Smooth muscle cell (in vitro differentiated cells): ENCODE results near the gene KLRB1. TPM values are rescaled to one million over a fixed set of nuclear protein-coding genes. Genes with fewer than 3 reads are reported as not detected.
"Not testable (repeated sequence)": the region's sequence is repeated elsewhere in the genome, so short reads cannot be mapped to it uniquely, and the experiment has no call there.

Source experiments
- DNase-seq: peaks from one replicate; lab custom pipeline; 2025; ENCODE audit not compliant: unreplicated experiment; lab: John Stamatoyannopoulos, UW
- H2AFZ ChIP-seq: fragments of 200-600 bp; sonication (generic); 2 replicates; pipeline ENCODE4 v1.6.0; 2016; ENCODE audit warnings: antibody characterized with exemption, low read depth, mild to moderate bottlenecking
- H3F3A ChIP-seq: fragments of 200-600 bp; sonication (generic); 2 replicates; pipeline ENCODE4 v1.6.0; 2017; ENCODE audit warnings: antibody characterized with exemption, low read depth
- H3K27ac ChIP-seq: fragments of 200-600 bp; sonication (generic); 2 replicates; pipeline ENCODE4 v1.5.1; 2016; ENCODE audit warnings: low read depth, mild to moderate bottlenecking
- H3K27me3 ChIP-seq: fragments of 200-600 bp; sonication (generic); 2 replicates; pipeline ENCODE4 v1.6.1; 2016; ENCODE audit warnings: low read depth, mild to moderate bottlenecking
- H3K36me3 ChIP-seq: fragments of 200-600 bp; sonication (generic); 2 replicates; pipeline ENCODE4 v1.5.1; 2016; ENCODE audit warnings: low read depth
- H3K4me1 ChIP-seq: fragments of 200-600 bp; sonication (generic); 2 replicates; pipeline ENCODE4 v1.5.1; 2016; ENCODE audit warnings: low read depth
- H3K4me2 ChIP-seq: fragments of 200-600 bp; sonication (generic); 2 replicates; pipeline ENCODE4 v1.6.0; 2016; ENCODE audit warnings: mild to moderate bottlenecking
- H3K4me3 ChIP-seq: fragments of 200-600 bp; sonication (generic); 2 replicates; pipeline ENCODE4 v1.5.1; 2016; ENCODE audit warnings: mild to moderate bottlenecking
- H3K79me2 ChIP-seq: fragments of 200-600 bp; sonication (generic); 2 replicates; pipeline ENCODE4 v1.6.0; 2016; ENCODE audit warnings: low read depth, mild to moderate bottlenecking
- H3K9ac ChIP-seq: fragments of 200-600 bp; sonication (generic); 2 replicates; pipeline ENCODE4 v1.6.0; 2016; ENCODE audit warnings: low read depth
- H3K9me3 ChIP-seq: fragments of 200-600 bp; sonication (generic); replicated peaks from 2 replicates; pipeline ENCODE4 v1.5.1; 2016; ENCODE audit warnings: low read depth
- H4K20me1 ChIP-seq: fragments of 200-600 bp; sonication (generic); 2 replicates; pipeline ENCODE4 v1.6.0; 2016; ENCODE audit warnings: low read depth
- WGBS: methylation state at CpG from one replicate; pipeline ENCODE4 v1.1.7; 2016; ENCODE audit warnings: low lambda C conversion rate; 5-methylcytosine and 5-hydroxymethylcytosine counted together
- polyA plus RNA-seq: library from polyadenylated mRNA; unstranded; fragments of >200 nt; fragmentation: Nextera tagmentation; extraction: Ambion mirVana; gene quantifications from 2 replicates; pipeline ENCODE4 v1.2.1, GENCODE V29; 2016
- total RNA-seq: library from RNA; depleted of rRNA; stranded (reverse); fragments of >200 nt; gene quantifications from 2 replicates; pipeline ENCODE4 v1.2.3, GENCODE V29; 2014
- TF ChIP-seq, protein P1 (sequence below): fragments of 200-600 bp; sonication (generic); IDR thresholded peaks from 2 replicates; pipeline ENCODE4 v1.5.1; 2017; ENCODE audit warnings: borderline replicate concordance, mild to moderate bottlenecking, antibody characterized with exemption; ENCODE audit not compliant: insufficient read depth, poor library complexity, severe bottlenecking

KLRB1 gene
- total and polyA plus RNA-seq, 2 experiments from 2014 or later: not detected

DNA sequence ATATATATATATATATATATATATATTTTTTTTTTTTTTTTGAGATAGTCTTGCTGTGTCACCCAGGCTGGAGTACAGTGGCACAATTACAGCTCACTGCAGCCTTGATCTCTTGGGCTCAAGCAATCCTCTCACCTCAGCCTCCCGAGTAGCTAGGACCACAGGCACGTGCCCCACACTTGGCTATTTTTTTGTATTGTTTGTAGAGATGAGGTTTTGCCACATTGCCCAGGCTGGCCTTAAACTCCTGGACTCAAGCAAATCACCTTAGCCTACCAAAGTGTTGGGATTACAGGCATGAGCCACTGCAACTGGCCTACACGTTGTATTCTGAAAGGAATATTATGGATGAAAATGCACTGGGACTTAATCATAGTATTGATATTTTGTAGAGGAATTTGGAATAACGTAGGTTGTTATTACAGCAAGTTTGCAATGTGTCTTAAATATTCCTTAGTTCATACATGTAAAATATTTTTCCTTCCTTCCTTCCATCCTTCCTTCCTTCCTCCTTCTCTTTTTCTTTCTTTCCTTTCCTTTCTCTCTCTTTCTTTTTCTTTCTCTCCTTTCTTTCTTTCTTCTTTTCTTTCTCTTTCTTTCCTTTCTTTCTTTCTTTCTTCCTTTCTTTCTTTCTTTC is 862 bp downstream of the KLRB1 start:
- no peaks in the 10 kb centered on the region for H4K20me1 ChIP-seq
- no peak overlapping the region for H3K4me2 ChIP-seq
- no peak overlapping the region for H3K27ac ChIP-seq
- H2AFZ ChIP-seq: no peak overlapping the region
- no peak for DNase-seq
- no peaks in the 10 kb centered on the region for H3K4me1 ChIP-seq
- H3K4me3 ChIP-seq: no peak overlapping the region
- H3K79me2 ChIP-seq: no peaks in the 10 kb centered on the region
- no peaks in the 10 kb centered on the region for H3K9me3 ChIP-seq
- no peaks in the 10 kb centered on the region for H3K36me3 ChIP-seq
- no peaks in the 10 kb centered on the region for H3F3A ChIP-seq
- TF ChIP-seq, protein P1, sequence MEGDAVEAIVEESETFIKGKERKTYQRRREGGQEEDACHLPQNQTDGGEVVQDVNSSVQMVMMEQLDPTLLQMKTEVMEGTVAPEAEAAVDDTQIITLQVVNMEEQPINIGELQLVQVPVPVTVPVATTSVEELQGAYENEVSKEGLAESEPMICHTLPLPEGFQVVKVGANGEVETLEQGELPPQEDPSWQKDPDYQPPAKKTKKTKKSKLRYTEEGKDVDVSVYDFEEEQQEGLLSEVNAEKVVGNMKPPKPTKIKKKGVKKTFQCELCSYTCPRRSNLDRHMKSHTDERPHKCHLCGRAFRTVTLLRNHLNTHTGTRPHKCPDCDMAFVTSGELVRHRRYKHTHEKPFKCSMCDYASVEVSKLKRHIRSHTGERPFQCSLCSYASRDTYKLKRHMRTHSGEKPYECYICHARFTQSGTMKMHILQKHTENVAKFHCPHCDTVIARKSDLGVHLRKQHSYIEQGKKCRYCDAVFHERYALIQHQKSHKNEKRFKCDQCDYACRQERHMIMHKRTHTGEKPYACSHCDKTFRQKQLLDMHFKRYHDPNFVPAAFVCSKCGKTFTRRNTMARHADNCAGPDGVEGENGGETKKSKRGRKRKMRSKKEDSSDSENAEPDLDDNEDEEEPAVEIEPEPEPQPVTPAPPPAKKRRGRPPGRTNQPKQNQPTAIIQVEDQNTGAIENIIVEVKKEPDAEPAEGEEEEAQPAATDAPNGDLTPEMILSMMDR: no peak
- WGBS: 84% methylated on average over 4 of the region's 4 CpGs
- no peaks in the 10 kb centered on the region for H3K27me3 ChIP-seq
- H3K9ac ChIP-seq: no peak overlapping the region

DNA sequence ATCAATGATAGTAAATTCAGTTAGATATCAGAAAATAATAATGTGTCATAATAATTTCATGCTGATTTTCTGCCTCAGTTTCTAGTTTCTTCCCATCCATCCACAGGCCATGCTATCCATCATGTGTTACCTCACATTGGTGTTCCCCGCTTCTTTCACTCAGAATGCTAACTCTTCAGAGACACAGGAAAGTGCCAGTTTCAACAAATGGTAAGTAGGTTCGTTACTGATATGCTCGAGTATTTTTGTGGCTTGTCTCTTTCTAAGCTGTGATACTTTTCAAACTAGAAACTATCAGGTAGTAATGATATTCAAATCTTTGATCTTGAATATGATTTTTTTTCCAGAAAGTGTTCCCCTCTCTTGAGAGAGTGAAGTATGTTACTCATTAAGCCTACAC is 1.5 kb downstream of the KLRB1 start:
- no peaks in the 10 kb centered on the region for H3K27me3 ChIP-seq
- H3K79me2 ChIP-seq: no peaks in the 10 kb centered on the region
- H3K4me3 ChIP-seq: no peak overlapping the region
- H2AFZ ChIP-seq: no peak overlapping the region
- H3K4me1 ChIP-seq: no peaks in the 10 kb centered on the region
- no peaks in the 10 kb centered on the region for H4K20me1 ChIP-seq
- 89% methylated on average over 3 of the region's 3 CpGs for WGBS
- DNase-seq: no peak
- H3K9ac ChIP-seq: no peak overlapping the region
- H3K27ac ChIP-seq: no peak overlapping the region
- no peaks in the 10 kb centered on the region for H3K9me3 ChIP-seq
- H3K4me2 ChIP-seq: no peak overlapping the region
- TF ChIP-seq, protein P1: no peak
- no peaks in the 10 kb centered on the region for H3K36me3 ChIP-seq
- H3F3A ChIP-seq: no peaks in the 10 kb centered on the region

DNA sequence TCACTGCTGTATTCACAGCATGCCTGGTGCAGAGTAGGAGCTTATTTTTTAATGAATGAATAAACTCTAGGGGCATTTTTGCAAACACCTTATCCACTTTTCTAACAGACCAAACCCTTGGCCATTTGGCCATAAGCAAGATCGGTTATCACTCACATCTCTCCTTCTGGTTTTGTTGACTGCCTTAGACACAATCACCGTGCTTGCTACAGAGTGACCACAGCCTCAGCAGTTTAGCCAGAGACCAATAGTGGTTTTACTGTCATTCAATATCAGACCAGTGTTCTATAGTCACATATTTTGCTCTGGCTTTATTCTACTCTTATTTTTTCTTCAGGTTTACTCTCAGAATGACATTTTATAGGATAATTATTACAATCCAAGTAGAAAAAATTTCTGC is 2.2 kb downstream of the KLRB1 start:
- no peaks in the 10 kb centered on the region for H3K79me2 ChIP-seq
- WGBS: 87% methylated on average over 2 of the region's 2 CpGs
- no peaks in the 10 kb centered on the region for H3K9me3 ChIP-seq
- H3K27me3 ChIP-seq: no peaks in the 10 kb centered on the region
- H3K4me3 ChIP-seq: no peak overlapping the region
- DNase-seq: no peak
- no peaks in the 10 kb centered on the region for H3K36me3 ChIP-seq
- TF ChIP-seq, protein P1: no peak
- H3F3A ChIP-seq: no peaks in the 10 kb centered on the region
- no peak overlapping the region for H3K4me2 ChIP-seq
- H3K27ac ChIP-seq: no peak overlapping the region
- H3K4me1 ChIP-seq: no peaks in the 10 kb centered on the region
- no peak overlapping the region for H3K9ac ChIP-seq
- no peak overlapping the region for H2AFZ ChIP-seq
- no peaks in the 10 kb centered on the region for H4K20me1 ChIP-seq

DNA sequence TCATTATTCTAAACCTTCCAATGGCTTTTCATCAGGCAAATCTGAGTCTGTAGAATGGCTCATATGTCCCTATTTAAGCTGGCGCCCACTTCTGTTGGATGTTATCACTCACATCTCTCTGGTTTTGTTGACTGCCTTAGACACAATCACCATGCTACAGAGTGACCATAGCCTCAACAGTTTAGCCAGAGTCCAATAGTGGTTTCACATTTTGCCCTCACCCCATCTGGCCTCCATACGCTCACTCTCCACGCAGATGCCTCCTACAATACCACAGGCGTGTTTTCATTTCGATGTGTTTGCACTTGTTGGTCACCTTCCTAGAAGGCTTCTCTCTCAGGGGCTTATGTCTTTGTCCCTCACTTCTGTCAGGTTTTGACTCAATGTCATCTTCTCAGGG is 3.4 kb downstream of the KLRB1 start:
- no peaks in the 10 kb centered on the region for H3K36me3 ChIP-seq
- H3K9me3 ChIP-seq: no peaks in the 10 kb centered on the region
- H2AFZ ChIP-seq: no peak overlapping the region
- TF ChIP-seq, protein P1: no peak
- H3K27me3 ChIP-seq: no peaks in the 10 kb centered on the region
- 91% methylated on average over 5 of the region's 5 CpGs for WGBS
- no peaks in the 10 kb centered on the region for H4K20me1 ChIP-seq
- H3K4me3 ChIP-seq: no peak overlapping the region
- no peak overlapping the region for H3K27ac ChIP-seq
- H3K79me2 ChIP-seq: no peaks in the 10 kb centered on the region
- no peak overlapping the region for H3K9ac ChIP-seq
- H3F3A ChIP-seq: no peaks in the 10 kb centered on the region
- no peak for DNase-seq
- H3K4me1 ChIP-seq: no peaks in the 10 kb centered on the region
- no peak overlapping the region for H3K4me2 ChIP-seq

DNA sequence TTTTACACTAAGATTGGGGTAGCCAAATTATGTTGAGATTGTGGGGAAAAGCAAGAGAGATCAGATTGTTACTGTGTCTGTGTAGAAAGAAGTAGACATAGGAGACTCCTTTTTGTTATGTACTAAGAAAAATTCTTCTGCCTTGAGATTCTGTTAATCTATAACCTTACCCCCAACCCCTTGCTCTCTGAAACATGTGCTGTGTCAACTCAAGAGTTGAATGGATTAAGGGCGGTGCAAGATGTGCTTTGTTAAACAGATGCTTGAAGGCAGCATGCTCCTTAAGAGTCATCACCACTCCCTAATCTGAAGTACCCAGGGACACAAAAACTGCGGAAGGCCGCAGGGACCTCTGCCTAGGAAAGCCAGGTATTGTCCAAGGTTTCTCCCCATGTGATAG is 7.3 kb downstream of the KLRB1 start:
- not testable (repeated sequence) for H3K9me3 ChIP-seq, H4K20me1 ChIP-seq, H3K4me2 ChIP-seq, H2AFZ ChIP-seq, H3K9ac ChIP-seq, H3K79me2 ChIP-seq, H3K27me3 ChIP-seq, H3K4me3 ChIP-seq, H3F3A ChIP-seq, H3K36me3 ChIP-seq, DNase-seq, H3K4me1 ChIP-seq, H3K27ac ChIP-seq
- WGBS: 91% methylated on average over 3 of the region's 3 CpGs
